Astrocyte of the cerebellum (primary cell): Measurements from ENCODE around the gene COL4A1.

Experiments
- DNase-seq: peaks from one replicate; pipeline ENCODE4 v3.0.0-alpha.2; 2011; ENCODE audit warnings: low read depth
- H3K4me3 ChIP-seq: 2 replicates; pipeline ENCODE4 v1.5.1; 2011; ENCODE audit warnings: mild to moderate bottlenecking, low read depth, low read length, moderate library complexity
- CTCF ChIP-seq: IDR thresholded peaks from 2 replicates; pipeline ENCODE4 v1.5.1; 2012; ENCODE audit warnings: low read length, low read depth, moderate library complexity, mild to moderate bottlenecking; ENCODE audit errors: missing control alignments
- in situ Hi-C: cut with HindIII; loops from 2 replicates; pipeline ENCODE4 v1.10.0; 2017; ENCODE audit warnings: low sequenced_read_pairs

Gene COL4A1

GRCh38 chr13:110272651-110273050 lies 34.3 kb downstream of the COL4A1 start:
- no peak for TF ChIP-seq CTCF
- no peak overlapping the region for H3K4me3 ChIP-seq
- in situ Hi-C loops, result no loop called here
- DNase-seq, result no peak

GRCh38 chr13:110272227-110272626 lies 34.7 kb downstream of the COL4A1 start:
- DNase-seq, result no peak
- no peak overlapping the region for H3K4me3 ChIP-seq
- in situ Hi-C loops, result no loop called here
- no peak for TF ChIP-seq CTCF

- in situ Hi-C loops, result no loop called here
- no peak for DNase-seq
- no peak overlapping the region for H3K4me3 ChIP-seq
- TF ChIP-seq CTCF, result no peak
Observed at GRCh38 chr13:110271313-110271712, 35.6 kb downstream of the COL4A1 start.

GRCh38 chr13:110270507-110270906 lies 36.5 kb downstream of the COL4A1 start:
- TF ChIP-seq CTCF, result no peak

GRCh38 chr13:110269509-110270185 lies 37.3 kb downstream of the COL4A1 start:
- no peak for DNase-seq
- TF ChIP-seq CTCF, result no peak
- H3K4me3 ChIP-seq, result no peak overlapping the region
- in situ Hi-C loops, result no loop called here

More at GRCh38 chr13:110270507-110270906, 36.5 kb downstream of the COL4A1 start:
- in situ Hi-C loops, result no loop called here
- DNase-seq, result no peak
- H3K4me3 ChIP-seq, result no peak overlapping the region

GRCh38 chr13:110268576-110269185 lies 38.3 kb downstream of the COL4A1 start:
- in situ Hi-C loops, result no loop called here
- no peak overlapping the region for H3K4me3 ChIP-seq
- DNase-seq, result no peak
- no peak for TF ChIP-seq CTCF
